HepG2 (cell line): ENCODE measurements around the gene U2AF1L4. TPM values are rescaled to one million over a fixed set of nuclear protein-coding genes. Genes with fewer than 3 reads are reported as not detected.
A peak's percentile ranks its signal among the peaks of the same experiment; 100 is the strongest.

ENCODE experiments used
- ARNT2 ChIP-seq: sonication (generic); formaldehyde crosslinking; IDR thresholded peaks from 2 replicates; pipeline ENCODE4 v1.8.0; 2022; ENCODE audit warnings: mild to moderate bottlenecking, low read depth, missing genetic modification reagents, moderate library complexity
- ASH2L ChIP-seq: fragments of 300-600, 200-600 bp; sonication (generic); IDR thresholded peaks from 2 replicates; pipeline ENCODE4 v1.7.0; 2017; ENCODE audit warnings: low read depth, mild to moderate bottlenecking, moderate library complexity, mixed read lengths, low read length; ENCODE audit not compliant: insufficient read length
- BRD4 ChIP-seq: sonication (generic); formaldehyde crosslinking; IDR thresholded peaks from 2 replicates; pipeline ENCODE4 v1.4.0; 2020; ENCODE audit warnings: missing genetic modification reagents
- HNRNPL ChIP-seq: fragments of 200-400 bp; formaldehyde crosslinking; IDR thresholded peaks from 2 replicates; pipeline ENCODE4 v1.6.1; 2017; ENCODE audit warnings: mild to moderate bottlenecking, low read depth, low read length
- HNRNPLL ChIP-seq: fragments of 200-400 bp; formaldehyde crosslinking; IDR thresholded peaks from 2 replicates; pipeline ENCODE4 v1.6.1; 2017; ENCODE audit warnings: mild to moderate bottlenecking, low read depth, low read length; ENCODE audit not compliant: poor library complexity, severe bottlenecking
- KDM5A ChIP-seq: fragments of 200-600 bp; sonication (generic); IDR thresholded peaks from 2 replicates; pipeline ENCODE4 v1.7.0; 2018; ENCODE audit warnings: antibody characterized with exemption, mild to moderate bottlenecking, low read length, borderline replicate concordance
- KLF9 ChIP-seq: IDR thresholded peaks from 2 replicates; pipeline ENCODE4 v1.6.1; 2016; ENCODE audit warnings: low read depth
- RBFOX2 ChIP-seq: fragments of 200-400 bp; formaldehyde crosslinking; IDR thresholded peaks from 2 replicates; pipeline ENCODE4 v1.6.1; 2017; ENCODE audit warnings: low read depth, mild to moderate bottlenecking, low read length
- SALL1 ChIP-seq: sonication (generic); formaldehyde crosslinking; IDR thresholded peaks from 2 replicates; pipeline ENCODE4 v1.8.0; 2022; ENCODE audit warnings: mild to moderate bottlenecking, missing genetic modification reagents
- XRCC5 ChIP-seq: fragments of 200-400 bp; formaldehyde crosslinking; optimal IDR thresholded peaks from 2 replicates; pipeline ENCODE3; 2017; ENCODE audit warnings: mild to moderate bottlenecking, low read length
- ZBTB8A ChIP-seq: sonication (generic); formaldehyde crosslinking; IDR thresholded peaks from 2 replicates; pipeline ENCODE4 v1.4.0; 2020; ENCODE audit warnings: mild to moderate bottlenecking, low read depth, missing genetic modification reagents, borderline replicate concordance
- ZFY ChIP-seq: sonication (generic); formaldehyde crosslinking; IDR thresholded peaks from 2 replicates; pipeline ENCODE4 v1.4.0; 2020; ENCODE audit warnings: missing genetic modification reagents
- ZNF607 ChIP-seq: sonication (generic); formaldehyde crosslinking; IDR thresholded peaks from 2 replicates; pipeline ENCODE4 v1.5.1; 2020; ENCODE audit warnings: missing genetic modification reagents, mild to moderate bottlenecking, borderline replicate concordance
- polyA plus RNA-seq, 8 experiments: library from polyadenylated mRNA; depleted of rRNA in 3 of 8; stranded (reverse) in 7 of 8; unstranded in 1 of 8; fragments of >200 nt; fragmentation: Illumina TruSeq in 4 of 8; extraction: Trizol in 4 of 8; gene quantifications; 2 replicates each; pipeline versions ENCODE4 v1.2.1 to v1.2.3, GENCODE V29; 2011 to 2016; ENCODE audit warnings: low read depth in 4 of 8, missing spikeins in 1 of 8, mixed read lengths in 1 of 8; ENCODE audit not compliant: insufficient read depth in 1 of 8
- total RNA-seq, 5 experiments: library from RNA; depleted of rRNA; stranded (reverse); fragments of >200 nt; fragmentation: Illumina TruSeq; extraction: Trizol; gene quantifications; 2 replicates each; pipeline ENCODE4 v1.2.3, GENCODE V29; 2016; ENCODE audit warnings: low read depth in 1 of 5
- TF ChIP-seq, protein P1 (sequence below): sonication (generic); formaldehyde crosslinking; IDR thresholded peaks from 2 replicates; pipeline ENCODE4 v1.5.1; 2020; ENCODE audit warnings: mild to moderate bottlenecking, missing genetic modification reagents, borderline replicate concordance
- TF ChIP-seq, protein P2 (sequence below): sonication (generic); formaldehyde crosslinking; IDR thresholded peaks from 2 replicates; pipeline ENCODE4 v1.8.0; 2022; ENCODE audit warnings: mild to moderate bottlenecking, missing genetic modification reagents, moderate library complexity
- TF ChIP-seq, protein P3 (sequence below), 2 experiments: sonication (generic) in 1 of 2; formaldehyde crosslinking in 1 of 2; IDR thresholded peaks; 2 replicates each; pipeline versions ENCODE4 v1.4.0 to v1.6.1; 2018 to 2020; ENCODE audit warnings: missing genetic modification reagents in 2 of 2, borderline replicate concordance in 1 of 2, low read depth in 1 of 2, mild to moderate bottlenecking in 1 of 2, missing biosample characterization in 1 of 2
- TF ChIP-seq, protein P4 (sequence below): sonication (generic); formaldehyde crosslinking; IDR thresholded peaks from 2 replicates; pipeline ENCODE4 v1.4.0; 2020; ENCODE audit warnings: missing genetic modification reagents; ENCODE audit errors: not compliant biosample characterization

U2AF1L4 gene
- total and polyA plus RNA-seq, 2 of the 13 experiments (the other 11 are each of a cell fraction or from before 2014, with no cell fraction given), result 7.9 to 15.4 TPM

DNA sequence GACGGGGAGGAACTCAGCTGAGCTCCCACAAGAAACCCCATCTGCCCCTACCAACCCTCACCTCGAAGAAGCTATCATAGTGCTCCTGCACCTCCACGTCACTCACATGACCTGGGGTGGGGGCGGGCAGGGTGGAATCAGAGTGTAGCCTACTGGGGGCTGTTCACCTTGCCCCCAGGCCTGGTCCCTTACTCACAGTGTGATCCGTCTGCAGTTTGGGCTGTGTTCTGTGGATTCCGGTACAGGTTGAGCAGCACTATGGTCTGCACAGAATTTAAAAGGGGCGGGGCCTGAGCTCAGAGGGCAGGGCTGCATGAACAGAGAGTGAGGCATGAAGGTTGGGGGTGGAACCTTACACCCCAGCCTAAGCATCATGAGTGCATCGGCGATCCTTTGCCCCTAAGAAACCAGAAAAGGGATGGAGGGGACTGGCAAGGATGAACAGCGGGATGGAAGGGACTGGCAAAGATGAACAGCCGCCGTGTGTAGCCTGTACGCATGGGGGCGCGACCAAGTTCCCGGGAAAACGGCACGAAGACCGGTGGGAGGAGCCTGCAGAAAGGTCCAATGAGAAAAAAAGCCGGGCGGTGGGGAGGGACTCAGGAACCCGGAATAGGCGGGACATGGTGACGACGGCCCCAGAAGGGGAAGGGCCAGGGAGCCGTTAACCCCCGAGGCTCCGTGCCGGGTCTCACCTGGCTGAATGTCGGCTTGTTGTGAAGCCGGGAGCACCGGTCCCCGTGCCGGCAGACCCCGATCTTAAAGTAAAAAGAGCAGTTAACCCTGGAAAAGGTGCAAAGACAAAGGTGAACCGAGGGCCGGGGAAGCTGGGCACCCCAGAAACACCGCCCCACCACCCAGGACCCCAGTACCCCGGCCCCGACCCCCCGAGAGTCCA lies 539 bp downstream of the U2AF1L4 start (continued):
- TF ChIP-seq, protein P1, sequence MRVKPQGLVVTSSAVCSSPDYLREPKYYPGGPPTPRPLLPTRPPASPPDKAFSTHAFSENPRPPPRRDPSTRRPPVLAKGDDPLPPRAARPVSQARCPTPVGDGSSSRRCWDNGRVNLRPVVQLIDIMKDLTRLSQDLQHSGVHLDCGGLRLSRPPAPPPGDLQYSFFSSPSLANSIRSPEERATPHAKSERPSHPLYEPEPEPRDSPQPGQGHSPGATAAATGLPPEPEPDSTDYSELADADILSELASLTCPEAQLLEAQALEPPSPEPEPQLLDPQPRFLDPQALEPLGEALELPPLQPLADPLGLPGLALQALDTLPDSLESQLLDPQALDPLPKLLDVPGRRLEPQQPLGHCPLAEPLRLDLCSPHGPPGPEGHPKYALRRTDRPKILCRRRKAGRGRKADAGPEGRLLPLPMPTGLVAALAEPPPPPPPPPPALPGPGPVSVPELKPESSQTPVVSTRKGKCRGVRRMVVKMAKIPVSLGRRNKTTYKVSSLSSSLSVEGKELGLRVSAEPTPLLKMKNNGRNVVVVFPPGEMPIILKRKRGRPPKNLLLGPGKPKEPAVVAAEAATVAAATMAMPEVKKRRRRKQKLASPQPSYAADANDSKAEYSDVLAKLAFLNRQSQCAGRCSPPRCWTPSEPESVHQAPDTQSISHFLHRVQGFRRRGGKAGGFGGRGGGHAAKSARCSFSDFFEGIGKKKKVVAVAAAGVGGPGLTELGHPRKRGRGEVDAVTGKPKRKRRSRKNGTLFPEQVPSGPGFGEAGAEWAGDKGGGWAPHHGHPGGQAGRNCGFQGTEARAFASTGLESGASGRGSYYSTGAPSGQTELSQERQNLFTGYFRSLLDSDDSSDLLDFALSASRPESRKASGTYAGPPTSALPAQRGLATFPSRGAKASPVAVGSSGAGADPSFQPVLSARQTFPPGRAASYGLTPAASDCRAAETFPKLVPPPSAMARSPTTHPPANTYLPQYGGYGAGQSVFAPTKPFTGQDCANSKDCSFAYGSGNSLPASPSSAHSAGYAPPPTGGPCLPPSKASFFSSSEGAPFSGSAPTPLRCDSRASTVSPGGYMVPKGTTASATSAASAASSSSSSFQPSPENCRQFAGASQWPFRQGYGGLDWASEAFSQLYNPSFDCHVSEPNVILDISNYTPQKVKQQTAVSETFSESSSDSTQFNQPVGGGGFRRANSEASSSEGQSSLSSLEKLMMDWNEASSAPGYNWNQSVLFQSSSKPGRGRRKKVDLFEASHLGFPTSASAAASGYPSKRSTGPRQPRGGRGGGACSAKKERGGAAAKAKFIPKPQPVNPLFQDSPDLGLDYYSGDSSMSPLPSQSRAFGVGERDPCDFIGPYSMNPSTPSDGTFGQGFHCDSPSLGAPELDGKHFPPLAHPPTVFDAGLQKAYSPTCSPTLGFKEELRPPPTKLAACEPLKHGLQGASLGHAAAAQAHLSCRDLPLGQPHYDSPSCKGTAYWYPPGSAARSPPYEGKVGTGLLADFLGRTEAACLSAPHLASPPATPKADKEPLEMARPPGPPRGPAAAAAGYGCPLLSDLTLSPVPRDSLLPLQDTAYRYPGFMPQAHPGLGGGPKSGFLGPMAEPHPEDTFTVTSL (CRISPR knock-in tag), result no peak
- TF ChIP-seq RBFOX2, result peak; percentile 64
- peak; percentile 53; the same call in 1 of the 2 replicates for TF ChIP-seq SALL1 (CRISPR knock-in tag)
- TF ChIP-seq, protein P2, sequence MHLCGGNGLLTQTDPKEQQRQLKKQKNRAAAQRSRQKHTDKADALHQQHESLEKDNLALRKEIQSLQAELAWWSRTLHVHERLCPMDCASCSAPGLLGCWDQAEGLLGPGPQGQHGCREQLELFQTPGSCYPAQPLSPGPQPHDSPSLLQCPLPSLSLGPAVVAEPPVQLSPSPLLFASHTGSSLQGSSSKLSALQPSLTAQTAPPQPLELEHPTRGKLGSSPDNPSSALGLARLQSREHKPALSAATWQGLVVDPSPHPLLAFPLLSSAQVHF (CRISPR knock-in tag), result 0 out of 2 replicates have a peak, but pooled peaks have one; percentile 48
- TF ChIP-seq ASH2L, result peak; percentile 97
- TF ChIP-seq HNRNPLL, result peak; percentile 53
- 0 out of 2 replicates have a peak, but pooled peaks have one; percentile 39 for TF ChIP-seq HNRNPL
- TF ChIP-seq ZBTB8A, result no peak
- TF ChIP-seq ZFY (CRISPR knock-in tag), result peak; percentile 1; the same call in 1 of the 2 replicates
- peak; percentile 52 for TF ChIP-seq XRCC5
- TF ChIP-seq, protein P3, sequence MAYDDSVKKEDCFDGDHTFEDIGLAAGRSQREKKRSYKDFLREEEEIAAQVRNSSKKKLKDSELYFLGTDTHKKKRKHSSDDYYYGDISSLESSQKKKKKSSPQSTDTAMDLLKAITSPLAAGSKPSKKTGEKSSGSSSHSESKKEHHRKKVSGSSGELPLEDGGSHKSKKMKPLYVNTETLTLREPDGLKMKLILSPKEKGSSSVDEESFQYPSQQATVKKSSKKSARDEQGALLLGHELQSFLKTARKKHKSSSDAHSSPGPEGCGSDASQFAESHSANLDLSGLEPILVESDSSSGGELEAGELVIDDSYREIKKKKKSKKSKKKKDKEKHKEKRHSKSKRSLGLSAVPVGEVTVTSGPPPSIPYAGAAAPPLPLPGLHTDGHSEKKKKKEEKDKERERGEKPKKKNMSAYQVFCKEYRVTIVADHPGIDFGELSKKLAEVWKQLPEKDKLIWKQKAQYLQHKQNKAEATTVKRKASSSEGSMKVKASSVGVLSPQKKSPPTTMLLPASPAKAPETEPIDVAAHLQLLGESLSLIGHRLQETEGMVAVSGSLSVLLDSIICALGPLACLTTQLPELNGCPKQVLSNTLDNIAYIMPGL (CRISPR knock-in tag; IDR thresholded peaks at IDR 0.05; ENCODE audit: borderline replicate concordance in 1 of 2, low read depth in 1 of 2), result peak in 1 of 2 experiments; percentile 58; a peak in 1 of 4 replicates
- TF ChIP-seq KDM5A, result peak; percentile 87
- TF ChIP-seq, protein P4, sequence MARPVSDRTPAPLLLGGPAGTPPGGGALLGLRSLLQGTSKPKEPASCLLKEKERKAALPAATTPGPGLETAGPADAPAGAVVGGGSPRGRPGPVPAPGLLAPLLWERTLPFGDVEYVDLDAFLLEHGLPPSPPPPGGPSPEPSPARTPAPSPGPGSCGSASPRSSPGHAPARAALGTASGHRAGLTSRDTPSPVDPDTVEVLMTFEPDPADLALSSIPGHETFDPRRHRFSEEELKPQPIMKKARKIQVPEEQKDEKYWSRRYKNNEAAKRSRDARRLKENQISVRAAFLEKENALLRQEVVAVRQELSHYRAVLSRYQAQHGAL (CRISPR knock-in tag), result no peak
- peak; percentile 66; the same call in 1 of the 2 replicates for TF ChIP-seq ARNT2 (CRISPR knock-in tag)
- no peak for TF ChIP-seq ZNF607 (CRISPR knock-in tag)
- 0 out of 2 replicates have a peak, but pooled peaks have one; percentile 32 for TF ChIP-seq BRD4
- TF ChIP-seq KLF9, result no peak
